RWPE2 (cell line): ENCODE data around the gene WDR33.
"Not testable (repeated sequence)": the region's sequence is repeated elsewhere in the genome, so short reads cannot be mapped to it uniquely, and the experiment has no call there.

ENCODE experiments used
- ATAC-seq: fragments of 200-7000 bp; cut with Tn5 transposase; 3 replicates; pipeline ENCODE4 v1.9.1; 2021; ENCODE audit warnings: low read depth
- DNase-seq: peaks from one replicate; pipeline ENCODE4 v3.0.0-alpha.2; 2020; ENCODE audit warnings: low spot score
- H3K27ac ChIP-seq: fragments of 450-650 bp; 2 replicates; pipeline ENCODE4 v1.5.1; 2017; ENCODE audit warnings: mild to moderate bottlenecking; ENCODE audit not compliant: poor library complexity, severe bottlenecking
- H3K27me3 ChIP-seq: fragments of 250-450 bp; sonication (Bioruptor Pico); 2 replicates; pipeline ENCODE4 v1.5.1; 2021; ENCODE audit warnings: mild to moderate bottlenecking, moderate library complexity; ENCODE audit not compliant: insufficient read depth, poor library complexity, severe bottlenecking
- H3K36me3 ChIP-seq: fragments of 250-450 bp; sonication (Bioruptor Pico); 2 replicates; pipeline ENCODE4 v1.5.1; 2020; ENCODE audit warnings: low read depth, mild to moderate bottlenecking, moderate library complexity
- H3K4me1 ChIP-seq: fragments of 250-450 bp; sonication (Bioruptor Pico); 2 replicates; pipeline ENCODE4 v1.5.1; 2021; ENCODE audit warnings: mild to moderate bottlenecking, moderate library complexity; ENCODE audit not compliant: insufficient read depth, poor library complexity, severe bottlenecking
- H3K4me3 ChIP-seq: fragments of 250-450 bp; sonication (Bioruptor Pico); 2 replicates; pipeline ENCODE4 v1.5.1; 2021; ENCODE audit warnings: mild to moderate bottlenecking, moderate library complexity; ENCODE audit not compliant: severe bottlenecking
- H3K9me3 ChIP-seq: fragments of 250-450 bp; sonication (Bioruptor Pico); 2 replicates; pipeline ENCODE4 v1.5.1; 2021; ENCODE audit warnings: mild to moderate bottlenecking, moderate library complexity; ENCODE audit not compliant: severe bottlenecking
- TF ChIP-seq, protein P1 (sequence below): fragments of 450-650 bp; IDR thresholded peaks from one replicate; pipeline ENCODE4 v1.5.1; 2017; ENCODE audit warnings: mild to moderate bottlenecking, moderate library complexity; ENCODE audit not compliant: poor library complexity, severe bottlenecking

WDR33 gene

GRCh38 chr2:127776122-127776780 lies 34.7 kb downstream of the WDR33 start:
- H3K4me1 ChIP-seq: peaks cover 14% of the 10 kb centered on the region
- no peak overlapping the region for H3K4me3 ChIP-seq
- no peak overlapping the region for H3K27ac ChIP-seq
- ATAC-seq (no peak), DNase-seq (no peak)
- H3K9me3 ChIP-seq: no peaks in the 10 kb centered on the region
- no peaks in the 10 kb centered on the region for H3K27me3 ChIP-seq
- TF ChIP-seq, protein P1, sequence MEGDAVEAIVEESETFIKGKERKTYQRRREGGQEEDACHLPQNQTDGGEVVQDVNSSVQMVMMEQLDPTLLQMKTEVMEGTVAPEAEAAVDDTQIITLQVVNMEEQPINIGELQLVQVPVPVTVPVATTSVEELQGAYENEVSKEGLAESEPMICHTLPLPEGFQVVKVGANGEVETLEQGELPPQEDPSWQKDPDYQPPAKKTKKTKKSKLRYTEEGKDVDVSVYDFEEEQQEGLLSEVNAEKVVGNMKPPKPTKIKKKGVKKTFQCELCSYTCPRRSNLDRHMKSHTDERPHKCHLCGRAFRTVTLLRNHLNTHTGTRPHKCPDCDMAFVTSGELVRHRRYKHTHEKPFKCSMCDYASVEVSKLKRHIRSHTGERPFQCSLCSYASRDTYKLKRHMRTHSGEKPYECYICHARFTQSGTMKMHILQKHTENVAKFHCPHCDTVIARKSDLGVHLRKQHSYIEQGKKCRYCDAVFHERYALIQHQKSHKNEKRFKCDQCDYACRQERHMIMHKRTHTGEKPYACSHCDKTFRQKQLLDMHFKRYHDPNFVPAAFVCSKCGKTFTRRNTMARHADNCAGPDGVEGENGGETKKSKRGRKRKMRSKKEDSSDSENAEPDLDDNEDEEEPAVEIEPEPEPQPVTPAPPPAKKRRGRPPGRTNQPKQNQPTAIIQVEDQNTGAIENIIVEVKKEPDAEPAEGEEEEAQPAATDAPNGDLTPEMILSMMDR: no peak
- H3K36me3 ChIP-seq: peaks cover 18% of the 10 kb centered on the region

DNA sequence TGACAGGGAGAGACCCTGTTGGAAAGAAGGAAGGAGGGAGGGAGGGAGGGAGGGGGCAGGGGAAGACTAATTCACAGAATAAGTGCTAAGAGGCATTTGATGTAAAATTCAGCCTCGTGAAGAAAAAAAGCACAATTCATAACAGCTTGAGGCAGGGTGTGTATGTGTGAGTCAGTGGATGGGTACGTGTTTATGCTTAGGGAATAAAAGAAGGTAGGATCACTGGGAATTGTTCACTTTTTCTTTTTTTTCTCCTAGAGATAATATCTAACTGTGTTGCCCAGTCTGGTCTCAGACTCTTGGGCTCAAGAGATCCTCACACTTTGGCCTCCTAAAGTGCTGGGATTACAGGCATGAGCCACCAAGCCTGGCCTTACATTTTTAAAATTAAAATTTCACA lies 39.2 kb downstream of the WDR33 start:
- TF ChIP-seq, protein P1: no peak
- peak; percentile 85 for ATAC-seq
- H3K4me3 ChIP-seq: no peak overlapping the region
- H3K9me3 ChIP-seq: no peaks in the 10 kb centered on the region
- H3K36me3 ChIP-seq: peaks cover 45% of the 10 kb centered on the region
- DNase-seq: no peak
- peak overlapping the region; percentile 86 for H3K27ac ChIP-seq
- H3K4me1 ChIP-seq: peaks cover 28% of the 10 kb centered on the region
- no peaks in the 10 kb centered on the region for H3K27me3 ChIP-seq

- ATAC-seq (peak; percentile 89), DNase-seq (no peak)
- H3K4me3 ChIP-seq: no peak overlapping the region
- H3K36me3 ChIP-seq: peaks cover 51% of the 10 kb centered on the region
- H3K4me1 ChIP-seq: peaks cover 28% of the 10 kb centered on the region
- peak overlapping the region; percentile 86 for H3K27ac ChIP-seq
- H3K27me3 ChIP-seq: no peaks in the 10 kb centered on the region
- TF ChIP-seq, protein P1: no peak
- H3K9me3 ChIP-seq: no peaks in the 10 kb centered on the region
Measured at GRCh38 chr2:127770973-127771735, 39.8 kb downstream of the WDR33 start.

DNA sequence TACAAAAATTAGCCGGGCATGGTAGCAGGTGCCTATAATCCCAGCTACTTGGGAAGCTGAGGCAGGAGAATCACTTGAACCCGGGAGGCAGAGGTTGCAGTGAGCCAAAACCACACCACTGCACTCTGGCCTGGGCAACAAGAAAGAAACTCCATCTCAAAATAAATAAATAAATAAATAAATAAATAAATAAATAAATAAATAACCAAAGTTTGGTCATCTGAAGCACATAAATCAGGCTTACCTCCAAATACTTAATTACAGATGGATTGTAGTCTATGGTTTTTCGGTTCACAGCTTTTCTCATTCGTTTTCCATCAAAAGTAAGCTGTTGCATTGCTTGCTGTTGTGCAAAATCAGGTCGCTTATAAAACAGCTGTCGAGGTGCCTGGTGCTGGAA lies 40.4 kb downstream of the WDR33 start:
- Histone ChIP-seq H3K27ac (peak overlapping the region; percentile 86), H3K4me1 (peaks cover 28% of the 10 kb centered on the region), H3K36me3 (peaks cover 58% of the 10 kb centered on the region)
- H3K27me3 ChIP-seq, H3K9me3 ChIP-seq, ATAC-seq, DNase-seq, H3K4me3 ChIP-seq: not testable (repeated sequence)

DNA sequence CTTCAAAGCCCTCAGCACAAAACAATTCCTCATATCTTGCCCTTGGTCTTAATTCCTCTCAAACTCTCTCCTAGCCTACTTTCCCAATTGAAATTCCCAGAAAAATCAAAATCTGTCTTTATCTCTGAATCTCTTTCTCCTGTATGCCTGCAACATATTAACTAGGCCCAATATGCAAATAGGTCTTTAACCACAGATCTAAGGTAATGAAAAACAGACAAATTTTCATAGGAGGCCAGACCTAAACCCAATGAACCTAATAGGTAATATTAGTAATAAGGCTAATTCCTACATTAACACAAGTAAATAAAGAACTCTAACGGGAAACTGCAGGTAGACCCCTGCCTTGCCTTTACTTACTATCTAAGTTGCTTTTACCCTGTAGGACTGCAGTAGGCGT lies 41.4 kb downstream of the WDR33 start:
- peak overlapping the region; percentile 86 for H3K27ac ChIP-seq
- no peaks in the 10 kb centered on the region for H3K27me3 ChIP-seq
- no peak for ATAC-seq

More for the DNA sequence above, 41.4 kb downstream of the WDR33 start:
- Histone ChIP-seq H3K9me3 (no peaks in the 10 kb centered on the region), H3K36me3 (peaks cover 67% of the 10 kb centered on the region), H3K4me1 (peaks cover 28% of the 10 kb centered on the region), H3K4me3 (no peak overlapping the region)
- TF ChIP-seq, protein P1: no peak
- no peak for DNase-seq
